Measurements from ENCODE around the gene DNAH17.
A peak's percentile ranks its signal among the peaks of the same experiment; 100 is the strongest.

Gene DNAH17

DNA sequence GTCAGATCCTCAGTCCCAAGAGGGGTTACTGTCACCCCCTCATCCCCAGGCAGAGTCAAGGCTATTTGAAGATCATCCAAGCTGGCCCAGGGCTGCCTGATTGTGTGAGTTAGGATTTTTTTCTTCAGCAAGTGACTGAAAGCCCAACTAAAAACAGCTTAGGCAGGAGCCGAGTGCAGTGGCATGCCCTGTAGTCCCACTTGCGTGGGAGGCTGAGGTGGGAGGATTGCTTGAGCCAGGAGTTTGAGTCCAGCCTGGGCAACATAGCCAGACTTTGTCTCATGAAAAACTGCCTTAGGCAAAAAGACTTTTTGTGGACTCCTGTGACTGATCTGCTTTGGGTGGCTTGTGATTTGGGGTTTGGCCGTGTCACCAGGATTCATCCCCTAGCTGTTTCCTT, 178.8 kb downstream of the DNAH17 start:
- DNase-seq, result no peak
- intact Hi-C loops (cut with DNase I), result no loop called here

DNA sequence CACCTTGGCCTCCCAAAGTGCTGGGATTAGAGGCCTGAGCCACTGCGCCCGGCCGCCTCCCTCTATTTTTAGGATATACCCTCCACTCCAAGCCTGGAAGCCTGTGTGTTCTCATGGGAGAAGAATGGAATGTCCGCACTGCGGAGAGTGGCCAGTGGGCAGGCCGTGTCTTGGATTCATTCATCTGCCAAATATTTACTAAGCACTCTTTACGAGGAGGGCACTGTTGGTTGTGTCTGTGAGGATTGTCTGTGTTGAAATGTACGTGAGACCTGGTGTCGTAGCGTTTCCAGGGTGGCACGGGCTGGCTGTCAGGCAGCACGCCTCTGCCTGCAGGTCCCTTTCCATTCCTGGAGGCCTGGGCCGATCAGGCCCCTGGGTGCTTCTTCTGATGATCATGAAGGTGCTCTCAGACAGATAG, 179.5 kb downstream of the DNAH17 start:
- intact Hi-C loops (cut with DNase I), result no loop called here
- no peak for DNase-seq

DNA sequence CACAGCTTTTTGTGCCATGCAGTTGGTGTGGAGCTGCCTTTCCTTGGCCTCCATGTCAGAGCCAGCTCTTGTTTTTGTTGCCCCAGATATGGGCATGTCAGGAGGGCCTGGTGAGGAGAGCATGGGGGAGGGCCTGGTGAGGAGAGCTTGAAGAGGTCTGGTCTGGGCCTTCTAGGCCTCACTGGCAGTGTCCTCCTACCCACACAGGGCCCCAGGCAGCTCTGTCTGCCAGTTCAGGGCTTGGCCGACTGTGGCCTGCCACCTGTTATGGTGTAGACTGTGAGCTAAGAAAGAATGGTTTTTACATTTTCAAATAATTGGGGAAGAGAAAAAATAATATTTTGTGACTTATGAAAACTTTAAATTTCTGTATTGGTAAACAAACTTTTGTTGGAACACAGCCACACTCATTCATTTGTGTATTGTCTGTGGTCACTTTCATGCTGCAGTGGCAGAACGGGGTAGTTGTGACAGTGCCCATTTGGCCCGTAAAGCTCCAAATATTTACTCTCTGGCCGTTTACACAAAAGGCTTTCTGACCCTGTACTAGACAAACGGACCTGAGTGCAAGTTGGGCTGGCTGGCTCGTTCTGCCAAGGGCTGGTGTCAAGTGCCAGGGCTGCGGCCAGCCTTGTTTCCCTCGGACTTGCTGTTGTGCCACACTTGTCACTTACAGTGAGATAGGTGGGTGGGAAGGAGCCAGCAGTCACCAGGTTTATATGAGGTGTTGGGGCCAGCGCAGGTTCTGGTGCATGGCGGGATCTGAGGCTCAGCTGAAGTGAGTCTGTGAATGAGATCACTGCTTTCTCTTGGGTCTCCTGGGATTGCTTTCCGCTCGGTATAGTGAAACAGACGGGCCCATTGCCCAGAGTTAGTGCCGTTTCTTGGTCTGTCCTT, 180.5 kb downstream of the DNAH17 start:
- peak in 9 of 42 donors; percentile 16 to 61 (median 35) for DNase-seq
- intact Hi-C loops (cut with DNase I), result no loop called here

DNA sequence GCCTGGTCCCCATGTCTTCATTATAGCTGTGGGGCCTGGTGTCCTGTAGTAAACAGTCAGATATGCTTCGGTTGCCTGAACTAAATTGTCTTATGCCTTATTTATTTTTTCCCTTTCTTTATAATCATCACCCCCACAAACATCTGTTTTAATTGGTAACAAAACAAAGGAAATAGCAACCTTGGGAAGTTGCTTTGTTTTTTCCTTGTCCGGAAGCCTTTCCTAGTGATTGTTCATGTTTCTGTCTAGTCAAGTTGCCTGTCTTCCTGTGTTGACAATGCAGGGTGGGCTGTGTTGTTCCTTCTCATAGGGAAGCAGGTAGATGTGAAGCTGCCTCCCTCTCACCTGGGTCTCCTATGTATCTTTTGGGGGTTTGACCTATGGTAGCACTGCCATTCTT, 182.0 kb downstream of the DNAH17 start:
- DNase-seq, result no peak
- intact Hi-C loops (cut with DNase I), result no loop called here

DNA sequence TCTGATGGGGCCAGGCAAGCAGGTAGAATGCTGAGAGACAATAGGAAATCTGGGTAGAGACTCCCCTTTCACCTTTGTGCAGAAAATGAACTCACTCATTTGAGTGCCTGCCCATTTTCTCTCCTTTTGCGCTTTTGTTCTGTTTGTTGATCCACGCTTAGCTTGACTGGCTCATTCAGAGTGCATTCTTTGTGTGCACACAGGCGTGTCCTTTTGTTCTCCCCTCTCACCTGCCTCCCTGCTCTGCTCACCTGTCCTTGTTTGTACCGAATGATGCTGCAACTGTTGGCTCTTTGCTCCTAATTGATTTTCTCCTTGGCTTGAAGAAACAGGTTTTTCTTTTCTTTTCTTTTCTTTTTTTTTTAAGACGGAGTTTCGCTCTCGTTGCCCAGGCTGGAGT, 183.0 kb downstream of the DNAH17 start:
- intact Hi-C loops (cut with DNase I), result no loop called here
- no peak for DNase-seq

DNA sequence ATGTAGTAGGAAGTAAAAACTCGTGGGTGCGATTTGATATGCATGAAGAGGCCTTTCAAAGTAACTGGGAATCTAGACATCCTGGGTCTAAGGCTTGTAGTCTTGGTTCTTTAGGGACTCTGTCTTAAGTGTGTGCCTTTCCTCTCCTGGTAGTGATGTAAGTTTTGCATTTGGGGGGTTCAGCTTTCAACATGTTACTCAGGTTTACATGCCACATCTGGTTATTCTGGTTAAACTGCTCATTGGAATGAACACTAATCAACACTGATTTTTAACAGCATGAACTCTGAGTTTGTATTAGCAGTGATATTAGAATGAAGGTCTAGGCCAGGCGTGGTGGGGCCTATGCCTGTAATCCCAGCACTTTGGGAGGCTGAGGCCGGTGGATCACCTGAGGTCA, 183.6 kb downstream of the DNAH17 start:
- intact Hi-C loops (cut with DNase I), result no loop called here
- DNase-seq, result no peak

DNA sequence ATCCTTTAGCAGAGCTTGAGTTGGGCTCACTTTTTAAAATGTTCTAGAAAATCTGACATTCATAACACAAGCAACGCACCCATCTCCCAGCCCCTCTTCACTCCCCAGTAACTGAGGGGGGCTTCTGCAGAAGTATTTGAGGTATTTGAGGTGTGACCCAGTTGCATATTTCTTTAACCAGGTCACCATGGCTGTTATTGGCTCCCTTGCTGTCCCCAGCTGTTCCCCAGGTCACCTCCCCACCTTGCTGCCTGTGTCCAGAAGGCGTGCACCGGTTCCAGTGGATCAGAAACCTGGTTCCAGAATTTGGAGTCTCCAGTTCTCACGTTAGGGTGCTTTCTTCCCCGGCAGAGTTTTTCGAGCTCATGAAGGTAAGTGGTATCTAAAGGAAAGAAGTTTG, 184.9 kb downstream of the DNAH17 start:
- no peak for DNase-seq
- intact Hi-C loops (cut with DNase I), result no loop called here

DNA sequence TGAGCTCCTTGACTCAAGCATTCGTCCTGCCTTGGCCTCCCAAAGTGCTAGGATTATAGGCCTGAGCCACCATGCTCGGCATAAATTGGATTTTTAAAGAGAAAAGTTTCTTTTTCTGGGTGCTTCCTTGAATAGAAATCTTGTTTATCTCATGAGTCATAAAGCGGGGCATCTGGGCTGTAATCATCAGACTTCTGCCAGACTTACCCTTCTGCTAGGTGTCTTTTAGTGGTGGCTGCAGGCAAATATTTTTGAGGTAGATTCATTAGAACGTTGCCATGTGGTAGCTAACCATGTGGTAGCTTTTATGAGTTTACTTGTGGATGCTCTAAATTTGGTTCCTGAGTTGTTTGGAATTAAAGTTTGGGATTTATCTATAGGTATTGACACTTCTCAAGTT, 185.4 kb downstream of the DNAH17 start:
- intact Hi-C loops (cut with DNase I), result no loop called here
- no peak for DNase-seq

DNA sequence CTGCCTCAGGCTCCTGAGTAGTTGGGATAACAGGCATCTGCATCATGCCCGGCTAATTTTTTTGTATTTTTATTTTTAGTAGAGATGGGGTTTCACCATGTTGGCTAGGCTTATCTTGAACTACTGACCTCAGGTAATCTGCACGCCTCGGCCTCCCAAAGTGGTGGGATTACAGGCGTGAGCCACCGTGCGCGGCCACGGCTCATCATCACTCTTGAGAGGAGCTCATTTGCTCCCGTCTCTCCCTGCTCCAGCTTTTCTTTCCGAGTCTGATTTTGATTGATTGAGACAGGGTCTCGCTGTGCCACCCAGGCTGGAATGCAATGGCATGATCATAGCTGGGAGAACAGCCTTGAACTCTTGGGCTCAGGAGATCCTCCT, 186.2 kb downstream of the DNAH17 start:
- DNase-seq, result no peak
- intact Hi-C loops (cut with DNase I), result no loop called here

DNA sequence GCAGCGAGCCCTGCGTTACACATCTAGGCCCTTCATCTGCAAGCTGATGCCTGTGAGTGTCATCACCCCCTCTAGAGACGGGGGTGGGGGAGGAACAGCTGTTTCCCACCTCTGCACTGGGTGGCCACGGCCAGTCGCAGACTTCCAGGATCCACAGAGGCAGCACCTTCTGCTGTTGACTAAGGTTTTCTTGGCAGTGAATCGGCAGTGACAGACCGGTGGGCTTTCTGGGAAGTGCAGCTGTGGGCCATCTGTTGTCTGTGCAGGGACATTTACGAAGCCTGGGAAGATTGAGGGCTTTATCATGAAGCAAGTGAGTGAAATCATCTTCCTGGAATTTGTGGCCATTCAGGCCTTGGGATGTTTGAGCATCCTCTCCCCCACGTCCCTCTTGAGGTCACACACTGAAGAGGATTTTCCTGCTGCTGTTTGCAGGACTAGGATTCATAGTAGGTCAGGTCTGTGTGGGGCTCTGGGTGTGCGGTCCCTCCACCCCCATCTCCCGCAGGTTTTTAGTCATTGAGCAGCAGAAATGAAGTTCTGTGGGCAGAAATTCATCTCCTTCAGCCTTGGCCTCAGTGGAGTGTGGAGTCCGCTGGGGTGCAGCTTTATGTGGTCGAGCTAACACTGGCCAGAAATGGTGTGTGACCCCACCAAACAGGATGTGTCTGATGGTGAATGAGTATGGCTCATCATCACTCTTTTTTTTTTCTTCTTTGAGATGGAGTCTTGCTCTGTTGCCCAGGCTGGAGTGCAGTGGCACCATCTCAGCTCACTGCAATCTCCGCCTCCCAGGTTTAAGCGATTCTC, 186.8 kb downstream of the DNAH17 start:
- no peak for DNase-seq
- intact Hi-C loops (cut with DNase I), result no loop called here

DNA sequence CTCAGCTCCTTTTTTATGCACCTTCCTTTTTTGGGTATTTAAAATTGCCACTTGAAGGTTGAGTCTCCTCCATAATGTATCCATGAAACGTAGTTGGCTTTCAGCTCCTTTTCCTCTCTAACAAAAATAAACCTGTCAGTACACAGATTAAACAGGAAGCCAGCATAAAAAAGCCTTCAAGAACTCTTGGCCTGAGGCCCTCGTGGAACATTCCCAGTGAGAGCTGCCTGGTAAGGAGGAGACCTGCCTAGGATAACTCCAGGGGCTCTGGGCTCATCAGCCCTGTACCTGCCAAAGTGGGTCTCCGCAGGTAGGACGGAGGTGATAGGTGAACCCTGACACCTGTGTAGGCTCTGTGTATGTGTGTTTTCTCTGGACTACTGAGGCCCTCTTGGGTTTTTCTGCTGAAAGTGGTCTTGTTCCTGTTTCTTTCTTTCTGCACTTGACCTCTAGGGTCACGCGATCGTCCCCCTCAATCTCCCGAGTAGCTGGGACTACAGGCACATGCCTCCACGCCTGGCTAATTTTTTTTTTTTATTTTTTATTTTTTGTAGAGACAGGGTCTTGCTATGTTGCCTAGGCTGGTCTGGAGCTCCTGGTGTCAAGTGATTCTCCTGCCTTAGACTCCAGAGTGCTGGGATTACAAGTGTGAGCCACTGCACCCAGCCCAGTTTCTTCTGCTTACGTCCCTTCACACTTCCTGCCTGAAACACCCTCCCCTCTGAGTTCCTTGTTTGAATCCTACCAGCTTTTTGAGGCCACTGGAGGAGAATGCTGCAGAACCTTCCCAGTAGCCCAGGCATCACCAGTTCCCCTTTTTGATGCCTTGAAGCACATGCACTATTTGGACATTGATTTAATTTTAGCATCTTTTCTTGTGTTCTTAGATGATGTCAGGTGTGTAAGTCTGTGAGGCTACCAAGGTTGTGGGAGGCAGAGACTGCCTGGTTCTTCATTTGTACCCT, 188.9 kb downstream of the DNAH17 start:
- peak in 13 of 42 donors; percentile 18 to 53 (median 28) for DNase-seq
- intact Hi-C loops (cut with DNase I), result no loop called here

DNA sequence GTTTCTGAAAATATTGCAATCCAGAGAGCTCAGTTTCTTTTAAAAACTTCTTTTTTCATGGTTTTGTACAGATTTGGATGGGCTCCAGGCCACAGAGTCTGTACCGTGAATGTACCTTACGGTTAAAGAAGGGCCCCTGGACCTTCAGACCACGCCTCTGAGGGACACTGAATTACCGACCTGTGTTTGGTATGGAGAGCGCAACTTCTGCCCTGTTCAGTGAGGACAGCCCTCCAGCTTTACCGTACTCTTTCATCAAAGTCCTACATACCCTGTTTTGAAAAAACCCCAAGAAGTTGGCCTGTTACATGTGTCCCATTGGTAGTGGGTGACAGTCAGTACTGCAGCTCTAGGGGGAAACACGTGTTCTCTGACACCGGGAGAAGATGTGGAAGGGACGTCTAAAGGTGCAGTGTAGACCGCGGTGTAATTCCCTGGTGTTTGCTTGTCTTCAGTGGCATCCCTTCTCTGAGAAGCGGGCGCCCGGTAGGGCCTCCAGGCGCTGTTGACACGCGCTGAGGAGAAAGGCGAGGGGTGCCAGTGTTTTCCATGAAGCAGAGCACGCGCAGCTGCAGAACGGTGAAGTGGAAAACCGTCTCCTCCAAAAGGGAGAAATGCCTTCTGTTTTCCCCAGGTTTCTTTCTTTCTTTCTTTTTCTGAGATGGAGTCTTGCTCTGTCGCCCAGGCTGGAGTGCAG, 192.6 kb downstream of the DNAH17 start:
- DNase-seq, result no peak
- intact Hi-C loops (cut with DNase I), result no loop called here

DNA sequence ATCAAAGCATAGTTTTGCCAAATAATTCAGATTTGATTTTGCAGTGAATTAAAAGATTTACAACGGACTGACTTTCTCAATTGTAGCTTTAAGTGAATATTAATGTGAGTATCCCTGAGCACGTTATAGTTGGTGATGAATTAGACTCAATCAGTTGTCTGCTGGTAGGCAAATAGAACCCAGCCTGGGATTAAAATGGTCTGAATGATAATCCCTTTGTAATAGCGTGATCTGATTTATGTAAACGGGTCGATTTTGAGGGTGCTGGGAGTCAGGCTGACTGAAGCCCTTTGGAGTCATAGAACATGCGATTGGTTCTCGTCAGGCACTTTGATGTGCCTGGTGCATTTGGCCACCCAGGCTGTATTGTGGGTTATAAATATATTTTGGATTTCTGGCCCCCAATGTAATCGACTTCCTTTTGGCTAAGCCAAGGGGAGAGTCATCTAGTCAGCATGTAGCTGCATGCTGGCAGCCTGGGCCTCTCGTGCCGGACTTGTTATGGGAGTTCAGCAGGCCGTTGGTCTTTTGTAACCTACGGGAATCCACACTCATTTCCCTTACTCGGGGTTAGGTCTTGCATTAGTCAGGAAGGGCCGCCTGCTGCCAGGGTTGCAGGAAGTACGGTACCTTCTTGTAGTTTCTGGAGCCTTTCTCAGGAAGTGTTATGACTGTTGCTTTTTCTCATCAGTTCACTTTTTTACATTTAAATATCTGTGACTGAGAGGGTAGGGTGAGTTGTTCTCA, 193.3 kb downstream of the DNAH17 start:
- intact Hi-C loops (cut with DNase I), result no loop called here
- peak in 27 of 42 donors; percentile 17 to 84 (median 43) for DNase-seq

DNA sequence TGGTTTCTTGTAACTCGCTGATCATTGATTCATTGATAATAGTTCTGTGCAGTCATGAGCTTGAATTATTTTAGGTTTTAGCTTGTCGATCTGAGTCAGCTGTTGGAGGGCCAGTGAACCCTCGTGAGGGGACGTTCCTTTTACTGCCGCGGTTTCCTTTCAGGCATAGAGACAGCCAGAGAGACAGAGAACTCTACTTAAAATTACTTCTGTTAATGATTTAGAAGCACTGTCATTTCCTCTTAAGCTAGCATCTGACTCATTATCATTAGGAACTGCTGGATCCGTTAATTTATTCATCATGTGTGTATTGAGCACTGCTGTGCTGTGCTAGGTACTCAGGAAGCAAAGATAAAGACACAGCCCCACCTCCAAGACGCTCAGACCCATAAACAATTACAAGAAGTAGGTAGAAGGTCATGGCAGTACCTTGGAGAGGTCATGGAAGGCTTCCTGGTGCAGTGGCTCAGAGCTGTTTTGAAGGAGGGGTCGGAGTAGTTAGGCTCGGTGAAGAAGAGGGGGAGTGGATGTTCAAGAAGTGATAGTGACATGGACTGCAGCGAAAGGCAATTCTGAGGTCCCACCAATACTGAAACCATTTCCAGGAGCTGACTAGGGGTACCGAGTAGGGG, 195.5 kb downstream of the DNAH17 start:
- intact Hi-C loops (cut with DNase I), result no loop called here
- DNase-seq, result no peak

DNA sequence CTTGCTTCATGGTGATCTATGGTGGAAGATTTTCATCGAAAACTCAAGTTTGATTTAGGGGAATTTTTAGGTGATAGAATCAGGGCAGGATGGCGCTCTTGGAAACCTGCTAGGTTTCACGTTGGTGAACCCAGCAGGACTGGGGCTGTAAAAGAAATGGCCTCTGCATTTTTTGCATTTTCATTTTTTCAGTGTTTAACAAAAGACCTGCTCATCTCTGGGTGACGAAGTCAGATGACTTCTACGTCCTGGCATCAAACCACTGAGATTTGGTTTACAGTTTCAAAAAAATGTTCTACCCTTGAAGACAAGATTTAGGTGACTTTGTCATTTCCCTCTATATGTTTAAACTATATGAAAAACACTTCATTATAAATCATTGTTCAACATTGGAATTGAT, 196.8 kb downstream of the DNAH17 start:
- intact Hi-C loops (cut with DNase I), result no loop called here
- DNase-seq, result no peak

DNA sequence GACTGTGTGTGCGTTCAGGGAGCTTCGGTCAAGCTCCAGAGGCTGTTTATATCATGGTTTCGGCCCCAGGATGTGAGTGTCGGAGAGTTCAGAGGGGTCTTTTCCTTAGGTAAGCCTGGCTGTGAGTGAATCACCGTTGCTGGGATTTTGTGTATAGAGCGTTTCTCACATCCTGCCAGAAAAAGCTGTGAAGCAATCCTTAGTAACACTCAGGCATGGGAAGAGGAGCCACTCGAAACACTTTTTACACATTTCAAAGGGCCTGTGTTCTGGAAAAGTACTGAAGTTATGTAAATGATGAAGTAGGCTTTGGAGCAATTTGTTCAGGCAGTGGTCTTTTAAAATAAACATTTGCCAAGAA, 198.1 kb downstream of the DNAH17 start:
- DNase-seq, result no peak
- intact Hi-C loops (cut with DNase I), result no loop called here
